K562 (cell line): ENCODE results near the gene TMEM266. TPM values are rescaled to one million over a fixed set of nuclear protein-coding genes. Genes with fewer than 3 reads are reported as not detected.

ENCODE experiments used
- ATAC-seq: fragments of 200-7000 bp; cut with Tn5 transposase; 3 replicates; pipeline ENCODE4 v1.9.1; 2020; ENCODE audit warnings: moderate library complexity
- BruUV-seq: library from RNA; stranded (reverse); fragments of 400-500 nt; replicated peaks from 2 replicates; lab custom pipeline; 2021; lab: Mats Ljungman, UMichigan
- CTCF ChIA-PET: fragments of 300-600 bp; formaldehyde crosslinking; extraction: SDS; loops from one replicate; lab custom pipeline; 2021; ENCODE audit warnings: low intra/inter-chr PET ratio; lab: Yijun Ruan, JAX
- POLR2A ChIA-PET: fragments of 300-600, 350-650 bp; sonication (Branson Sonifier 250); formaldehyde crosslinking; extraction: SDS; loops from one replicate; lab custom pipeline; 2021; ENCODE audit warnings: antibody characterized with exemption, inconsistent platforms; lab: Yijun Ruan, JAX
- DNase-seq, 4 experiments: peaks; one replicate each; pipeline versions ENCODE4 v3.0.0 to v3.0.0-alpha.2; 2011 to 2018; ENCODE audit warnings: low spot score in 3 of 4, mixed read lengths in 3 of 4; ENCODE audit errors: extremely low read depth in 1 of 4
- FAIRE-seq: peaks from 2 replicates; lab custom pipeline; 2011; peaks lifted over from hg19 to GRCh38; lab: Jason Lieb, UNC
- H2AFZ ChIP-seq: 2 replicates; pipeline ENCODE4 v1.6.0; 2011; ENCODE audit warnings: low read depth, low read length, control low read depth, inconsistent platforms
- H3K27ac ChIP-seq: fragments of 200-600 bp; 3 replicates; pipeline ENCODE4 v1.8.0; 2011; ENCODE audit warnings: low read depth, mild to moderate bottlenecking, control low read depth, inconsistent platforms, low read length, moderate library complexity, mixed read lengths; ENCODE audit errors: extremely low read depth
- H3K27me3 ChIP-seq, 2 experiments: fragments of 300-600 bp in 1 of 2; 2 replicates in 1 of 2; 3 replicates in 1 of 2; pipeline versions ENCODE4 v1.6.0 to v1.8.0; 2011; ENCODE audit warnings: inconsistent platforms in 2 of 2, low read length in 2 of 2, mild to moderate bottlenecking in 1 of 2, mixed read lengths in 1 of 2, moderate library complexity in 1 of 2; ENCODE audit not compliant: control insufficient read depth in 2 of 2, insufficient read depth in 2 of 2
- H3K36me3 ChIP-seq: fragments of 300-600 bp; 3 replicates; pipeline ENCODE4 v1.8.0; 2011; ENCODE audit warnings: mild to moderate bottlenecking, low read length, inconsistent platforms; ENCODE audit not compliant: control insufficient read depth, insufficient read depth
- H3K4me1 ChIP-seq, 2 experiments: fragments of 200-600 bp in 1 of 2; replicated peaks in 1 of 2; 2 replicates in 1 of 2; 3 replicates in 1 of 2; pipeline versions ENCODE4 v1.5.1 to v1.8.0; 2011; ENCODE audit warnings: inconsistent platforms in 2 of 2, low read length in 2 of 2, mild to moderate bottlenecking in 1 of 2, mixed read lengths in 1 of 2, moderate library complexity in 1 of 2; ENCODE audit not compliant: control insufficient read depth in 2 of 2, insufficient read depth in 2 of 2
- H3K4me2 ChIP-seq: 2 replicates; pipeline ENCODE4 v1.6.1; 2011; ENCODE audit warnings: low read length, control low read depth, inconsistent platforms, mixed read lengths; ENCODE audit not compliant: insufficient read depth
- H3K4me3 ChIP-seq: fragments of 200-600 bp; sonication (generic), shearing (Covaris generic); 2 replicates; pipeline ENCODE4 v1.5.1; 2016; ENCODE audit warnings: control low read depth, inconsistent platforms
- H3K79me2 ChIP-seq: fragments of 200-600 bp; 3 replicates; pipeline ENCODE4 v1.8.0; 2011; ENCODE audit warnings: low read length, inconsistent platforms; ENCODE audit not compliant: control insufficient read depth, insufficient read depth
- H3K9ac ChIP-seq, 2 experiments: 2 replicates each; pipeline versions ENCODE4 v1.6.0 to v1.6.1; 2011; ENCODE audit warnings: low read depth in 2 of 2, low read length in 2 of 2, control low read depth in 1 of 2, inconsistent platforms in 1 of 2, mild to moderate bottlenecking in 1 of 2, mixed read lengths in 1 of 2; ENCODE audit not compliant: insufficient read depth in 1 of 2
- H3K9me1 ChIP-seq: one replicate; pipeline ENCODE4 v1.6.0; 2011; ENCODE audit warnings: inconsistent platforms, mild to moderate bottlenecking, low read length, moderate library complexity; ENCODE audit not compliant: control insufficient read depth, insufficient read depth
- H3K9me3 ChIP-seq: replicated peaks from 2 replicates; pipeline ENCODE4 v1.5.1; 2011; ENCODE audit warnings: low read depth, low read length, inconsistent platforms; ENCODE audit not compliant: control insufficient read depth, insufficient read depth
- H4K20me1 ChIP-seq: replicated peaks from 2 replicates; pipeline ENCODE4 v1.6.1; 2011; ENCODE audit warnings: low read length, inconsistent platforms, mixed read lengths; ENCODE audit not compliant: control insufficient read depth, insufficient read depth
- AFF4 ChIP-seq: sonication (generic); formaldehyde crosslinking; IDR thresholded peaks from 2 replicates; pipeline ENCODE4 v1.8.0; 2023; ENCODE audit warnings: mild to moderate bottlenecking, missing genetic modification reagents
- CC2D1A ChIP-seq: fragments of 450-650 bp; IDR thresholded peaks from 2 replicates; pipeline ENCODE4 v1.6.1; 2017; ENCODE audit warnings: mild to moderate bottlenecking
- COPS2 ChIP-seq: fragments of 450-650 bp; conservative IDR thresholded peaks from 2 replicates; pipeline ENCODE4 v1.6.1; 2016; ENCODE audit warnings: mild to moderate bottlenecking, moderate library complexity
- DMBX1 ChIP-seq: fragments of 250-450 bp; sonication (Bioruptor Pico); IDR thresholded peaks from 2 replicates; pipeline ENCODE4 v1.8.0; 2022; ENCODE audit warnings: inconsistent platforms, mild to moderate bottlenecking, moderate library complexity, borderline replicate concordance
- KAT8 ChIP-seq: fragments of 450-650 bp; IDR thresholded peaks from 2 replicates; pipeline ENCODE4 v1.6.1; 2016; ENCODE audit warnings: low read depth, mild to moderate bottlenecking
- LARP7 ChIP-seq: fragments of 450-650 bp; IDR thresholded peaks from 2 replicates; pipeline ENCODE4 v1.6.1; 2016
- NCOA1 ChIP-seq: fragments of 450-650 bp; IDR thresholded peaks from 2 replicates; pipeline ENCODE4 v1.6.1; 2016; ENCODE audit warnings: low read depth
- NUFIP1 ChIP-seq: fragments of 450-650 bp; IDR thresholded peaks from 2 replicates; pipeline ENCODE4 v1.6.1; 2018; ENCODE audit not compliant: partially characterized antibody
- PTTG1 ChIP-seq: fragments of 450-650 bp; IDR thresholded peaks from 2 replicates; pipeline ENCODE4 v1.6.1; 2016; ENCODE audit warnings: low read depth, mild to moderate bottlenecking, missing genetic modification characterization, missing compliant biosample characterization
- UBTF ChIP-seq, 2 experiments: IDR thresholded peaks; 2 replicates each; pipeline ENCODE4 v1.6.1; 2012; ENCODE audit warnings: improper control_type of control experiment in 2 of 2, low read depth in 2 of 2, low read length in 2 of 2, borderline replicate concordance in 1 of 2
- ZBTB8A ChIP-seq: fragments of 450-650 bp; IDR thresholded peaks from 2 replicates; pipeline ENCODE4 v1.6.1; 2018; ENCODE audit warnings: mild to moderate bottlenecking, moderate library complexity; ENCODE audit not compliant: partially characterized antibody
- ZNF41 ChIP-seq: fragments of 250-450 bp; sonication (Bioruptor Pico); conservative IDR thresholded peaks from 2 replicates; pipeline ENCODE4 v1.4.0; 2020; ENCODE audit warnings: mild to moderate bottlenecking
- WGBS: fragments of 100-300 bp; shearing (Covaris generic); methylation state at CpG from one replicate; pipeline ENCODE4 v1.1.6; 2016; ENCODE audit warnings: low coverage, mixed read lengths; ENCODE audit not compliant: insufficient coverage; ENCODE audit errors: missing lambda C conversion rate; 5-methylcytosine and 5-hydroxymethylcytosine counted together
- in situ Hi-C: fragments of 300-500 bp; cut with MboI; formaldehyde crosslinking; loops from 4 replicates; pipeline ENCODE4 v1.15.0; 2018; ENCODE audit warnings: inconsistent platforms, mixed read lengths
- intact Hi-C: fragments of 100-400 bp; cut with micrococcal nuclease; formaldehyde crosslinking; loops from 2 replicates; pipeline ENCODE4 v1.14.2; 2022
- polyA plus RNA-seq, 8 experiments: library from polyadenylated mRNA; depleted of rRNA in 4 of 8; stranded (reverse) in 5 of 8; unstranded in 3 of 8; fragments of >200 nt; fragmentation: Nextera tagmentation in 2 of 8; fragmentation: Illumina TruSeq in 1 of 8; extraction: Ambion mirVana in 2 of 8; extraction: Trizol in 1 of 8; gene quantifications; 2 replicates each; pipeline versions ENCODE4 v1.2.1 to v1.2.3, GENCODE V29; 2011 to 2014; ENCODE audit warnings: inconsistent platforms in 1 of 8, missing spikeins in 1 of 8
- total RNA-seq, 7 experiments: library from RNA; depleted of rRNA in 6 of 7; stranded (reverse); fragments of >200 nt in 6 of 7; fragmentation: Illumina TruSeq in 2 of 7; extraction: Trizol in 2 of 7; gene quantifications; 2 replicates each; pipeline versions ENCODE4 v1.2.1 to v1.2.3, GENCODE V29; 2011 to 2021; ENCODE audit warnings: low replicate concordance in 1 of 7

TMEM266 gene
- total and polyA plus RNA-seq, 9 of the 15 experiments (the other 6 are each of a cell fraction or from before 2014, with no cell fraction given) = not detected

GRCh38 chr15:76177491-76178040 is 117.8 kb downstream of the TMEM266 start (continued):
- TF ChIP-seq DMBX1 (CRISPR knock-in tag) = no peak
- no peak for TF ChIP-seq PTTG1 (tag)
- no peak for TF ChIP-seq CC2D1A

GRCh38 chr15:76178296-76179000 is 118.7 kb downstream of the TMEM266 start:
- no peak for ATAC-seq
- Histone ChIP-seq H3K9me3 (no peaks in the 10 kb centered on the region), H2AFZ (no peak overlapping the region), H3K9me1 (no peaks in the 10 kb centered on the region), H3K4me3 (no peak overlapping the region), H3K4me2 (no peak overlapping the region), H3K79me2 (no peaks in the 10 kb centered on the region), H3K36me3 (no peaks in the 10 kb centered on the region), H3K27me3 (peaks cover 61 to 85% of the 10 kb centered on the region in 2 experiments), H4K20me1 (no peaks in the 10 kb centered on the region; the same call in 1 of the 2 replicates), H3K9ac (no peak overlapping the region), H3K4me1 (no peaks in the 10 kb centered on the region), H3K27ac (no peak overlapping the region)
- BruUV-seq = no TSS peak
- CTCF ChIA-PET = no interaction called here
- FAIRE-seq = no peak
- in situ Hi-C loops (no loop called here), intact Hi-C loops (no loop called here)
- TF ChIP-seq NUFIP1 = no peak
- no peak for TF ChIP-seq LARP7
- TF ChIP-seq ZNF41 = no peak
- no peak for TF ChIP-seq ZBTB8A
- no peak for TF ChIP-seq NCOA1
- TF ChIP-seq UBTF (IDR thresholded peaks at IDR 0.05; ENCODE audit: borderline replicate concordance in 1 of 2, low read depth in 2 of 2, low read length in 2 of 2) = no peak
- no peak for TF ChIP-seq AFF4 (CRISPR knock-in tag)
- no peak for TF ChIP-seq KAT8
- TF ChIP-seq COPS2 = no peak
- POLR2A ChIA-PET = interaction anchor here (0.6 kb wide), 1 partner anchor 75 kb away, joined by 3 read pairs; no protein-coding TSS in a partner anchor
- no peak for DNase-seq
- WGBS = under 1% methylated on average over 21 of the region's 21 CpGs
